Skin of body (tissue), 2 donors: Measurements from ENCODE around the gene APBB1. TPM values are rescaled to one million over a fixed set of nuclear protein-coding genes. Genes with fewer than 3 reads are reported as not detected.
"Not testable (repeated sequence)": the region's sequence is repeated elsewhere in the genome, so short reads cannot be mapped to it uniquely, and the experiment has no call there.

Source experiments
- DNase-seq: peaks from one replicate; lab custom pipeline; 2025; lab: John Stamatoyannopoulos, UW
- total RNA-seq: library from RNA; depleted of rRNA; stranded (reverse); fragments of >200 nt; gene quantifications from one replicate; pipeline ENCODE4 v1.2.3, GENCODE V29; 2014

The APBB1 gene
- total RNA-seq, 1 donor from 2014 or later: 16.5 TPM

DNA sequence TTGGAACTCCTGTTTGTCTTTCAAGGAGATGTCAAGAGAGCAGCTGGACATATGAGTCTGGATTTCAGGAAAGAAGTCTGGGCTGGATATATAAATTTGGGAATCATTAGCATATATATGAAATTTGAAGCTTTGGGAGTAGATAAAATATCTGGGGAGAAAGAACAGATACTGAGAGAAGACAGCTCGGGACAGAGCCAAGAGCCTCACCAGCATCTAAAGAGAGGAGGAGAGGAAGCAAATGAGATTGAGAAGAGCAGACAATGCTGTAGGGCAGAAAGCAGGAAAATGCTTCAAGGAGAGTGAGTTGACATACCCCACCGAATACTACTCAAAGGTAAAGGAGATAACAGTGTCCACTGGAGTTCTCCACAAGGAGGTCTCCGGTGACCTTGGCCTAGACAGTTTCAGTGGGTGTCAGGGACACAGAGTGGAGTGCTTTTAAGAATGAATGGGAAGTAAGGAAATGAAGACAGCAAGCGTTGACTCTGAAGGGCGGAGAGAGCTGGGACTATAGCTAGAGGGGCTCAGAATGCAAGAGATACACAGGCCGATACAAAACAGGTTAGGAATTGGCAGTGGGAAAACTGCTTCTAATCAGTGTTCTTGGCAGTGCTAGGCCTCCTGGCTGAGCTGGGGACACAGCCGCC lies 862 bp downstream of the APBB1 start:
- DNase-seq: no peak

GRCh38 chr11:6415797-6416196 lies 3.1 kb downstream of the APBB1 start:
- DNase-seq: no peak

- no peak for DNase-seq
Observed at GRCh38 chr11:6414874-6415328, 4.0 kb downstream of the APBB1 start.

GRCh38 chr11:6413791-6414201 lies 5.1 kb downstream of the APBB1 start:
- no peak for DNase-seq

DNA sequence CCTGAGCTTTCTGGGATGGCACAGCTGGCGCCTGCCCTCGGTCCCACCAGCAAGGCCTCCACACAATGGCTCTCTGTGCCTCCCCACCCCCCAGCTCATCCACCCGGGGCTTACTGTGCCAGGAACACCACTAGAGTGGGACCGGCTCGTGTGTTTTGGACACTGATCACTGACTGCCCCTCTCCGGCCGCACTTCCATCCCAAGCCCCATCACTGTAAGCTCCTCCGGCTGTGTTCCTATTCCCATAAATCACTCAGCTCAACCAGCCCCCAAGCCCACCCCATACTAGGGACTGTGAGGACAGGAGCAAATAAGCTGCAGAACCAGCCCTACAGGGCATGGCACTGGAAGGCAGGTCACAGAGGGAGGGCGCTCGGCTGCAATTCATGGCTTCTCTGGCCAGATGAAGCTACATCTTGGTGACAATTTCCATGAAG lies 7.3 kb downstream of the APBB1 start:
- DNase-seq: no peak

DNA sequence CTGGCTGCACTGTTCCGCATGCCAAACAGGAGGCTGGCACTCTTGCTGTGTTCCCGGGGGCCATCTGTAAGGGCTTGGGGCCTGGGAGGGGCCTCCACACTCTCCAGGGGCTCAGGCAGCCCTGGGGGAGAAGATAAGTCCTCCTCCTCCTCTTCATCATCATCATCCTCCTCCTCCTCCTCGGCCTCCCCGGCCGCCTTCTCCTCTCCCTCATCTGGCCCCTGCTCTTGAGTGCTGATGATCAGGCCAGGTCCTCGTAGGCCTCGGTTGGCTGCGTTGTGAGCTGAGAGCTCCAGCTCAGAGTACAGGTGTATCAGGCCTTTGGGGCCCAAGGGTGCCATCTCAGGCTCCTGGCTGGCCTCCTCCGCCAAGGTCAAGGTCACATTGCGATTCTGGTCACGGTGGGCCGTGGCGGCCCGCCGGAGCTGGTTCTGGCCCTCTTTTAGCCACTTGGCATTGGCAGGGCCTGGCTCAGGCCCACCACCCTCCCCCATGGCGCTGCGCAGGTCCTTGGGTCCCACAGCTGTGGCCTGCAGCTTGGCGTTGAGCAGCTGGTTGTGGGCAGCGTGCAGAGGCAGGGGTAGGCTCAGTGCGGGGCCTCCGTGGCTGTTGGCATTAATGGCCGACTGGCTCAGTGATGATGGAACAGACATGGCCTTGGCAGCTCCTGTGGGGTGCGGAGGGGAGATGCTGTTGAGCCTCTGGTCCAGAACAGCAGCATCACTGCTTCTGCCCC lies 8.0 kb downstream of the APBB1 start:
- no peak for DNase-seq

DNA sequence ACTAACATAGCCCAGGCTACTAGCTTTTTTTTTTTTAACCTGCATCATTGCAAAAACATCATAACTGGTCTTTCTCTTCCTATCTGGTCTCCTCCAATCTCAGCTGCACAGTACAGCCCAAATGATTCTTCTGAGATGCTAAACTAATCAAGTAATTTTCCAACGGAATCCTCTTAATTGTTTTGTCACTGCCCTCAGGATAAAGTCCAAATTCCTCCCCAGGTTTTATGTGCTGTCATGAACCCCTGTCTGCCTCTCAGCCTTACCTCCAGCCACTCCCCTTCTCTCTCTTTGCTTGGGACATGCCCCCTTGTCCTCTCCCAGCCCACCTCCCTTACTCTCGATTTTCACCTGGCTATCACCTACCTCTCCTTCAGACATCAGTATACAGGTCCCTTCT lies 12.5 kb downstream of the APBB1 start:
- no peak for DNase-seq

DNA sequence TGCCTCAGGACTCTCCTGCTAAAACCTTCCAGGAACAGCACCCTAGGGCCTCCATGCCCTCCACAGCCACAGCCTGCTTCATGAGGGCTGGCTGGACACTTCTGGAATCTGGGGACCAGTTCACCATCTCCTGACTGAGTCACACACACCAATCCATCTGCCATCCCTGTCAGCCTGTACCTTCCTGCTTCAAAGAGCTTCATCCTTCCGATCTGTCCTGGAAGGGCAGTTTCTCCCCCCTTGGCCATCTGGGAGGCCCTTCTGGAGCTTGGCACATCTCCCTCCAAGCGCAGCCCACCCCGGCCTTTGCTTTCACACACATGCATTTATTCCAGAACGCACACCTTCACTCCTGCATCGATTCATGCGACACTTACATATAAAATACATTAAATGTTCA lies 13.0 kb downstream of the APBB1 start:
- DNase-seq: no peak

GRCh38 chr11:6405052-6405667 lies 13.7 kb downstream of the APBB1 start:
- no peak for DNase-seq

DNA sequence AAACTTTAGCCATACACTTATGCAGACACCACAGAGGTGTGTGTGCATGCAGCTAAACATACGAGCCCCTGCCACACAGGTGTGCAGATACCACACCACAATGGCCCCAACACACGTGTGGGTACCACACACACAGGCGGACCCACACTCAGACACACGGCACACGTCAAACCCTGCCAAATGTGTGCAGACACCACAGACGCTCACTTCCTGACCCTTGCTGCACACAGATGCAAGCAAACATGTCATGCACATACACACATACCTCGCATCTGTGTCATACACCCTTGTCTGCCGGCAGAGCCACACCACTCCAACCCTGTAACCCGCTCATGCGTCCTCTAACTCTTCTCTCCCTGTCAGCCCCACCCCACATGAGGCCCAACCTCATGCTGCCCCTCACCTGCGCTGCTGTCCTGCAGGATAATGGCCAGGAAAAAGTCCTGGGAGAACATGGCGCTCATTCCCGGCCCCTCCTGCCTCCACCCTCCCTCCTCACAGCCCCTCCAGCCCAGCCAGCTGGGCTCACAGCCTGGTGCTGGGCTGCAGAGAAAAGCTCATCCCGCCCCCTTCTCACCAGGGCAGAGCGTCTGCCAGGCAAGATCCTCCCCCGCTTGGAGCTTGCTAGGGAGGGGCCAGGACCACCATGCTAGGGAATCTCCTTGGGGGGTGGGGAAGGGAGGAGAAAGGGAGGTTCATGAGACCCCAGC lies 14.4 kb downstream of the APBB1 start:
- no peak for DNase-seq

- DNase-seq: no peak
Observed at GRCh38 chr11:6403539-6403938, 15.4 kb downstream of the APBB1 start.

DNA sequence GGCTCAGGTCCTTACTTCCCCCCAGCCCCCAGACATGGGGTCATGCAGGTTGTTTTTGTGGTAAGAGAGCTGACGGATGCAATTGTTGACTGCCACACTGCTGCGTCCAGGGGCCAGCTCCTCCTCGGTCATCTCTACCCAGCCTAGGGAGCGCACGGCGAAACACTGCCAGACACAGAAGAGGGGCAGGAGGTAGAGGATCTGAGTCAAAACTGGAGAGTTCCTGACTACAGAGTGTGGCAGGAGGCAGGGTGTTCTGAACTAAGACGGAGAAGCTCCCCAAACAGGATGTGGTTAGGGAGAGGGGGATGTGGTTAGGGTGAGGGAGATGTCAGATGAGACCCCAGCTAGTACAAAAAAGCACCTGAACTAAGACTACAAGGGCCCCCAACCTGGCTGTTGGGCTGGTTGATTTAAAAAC lies 16.3 kb downstream of the APBB1 start:
- no peak for DNase-seq

GRCh38 chr11:6402061-6402470 lies 16.8 kb downstream of the APBB1 start:
- DNase-seq: no peak

- no peak for DNase-seq
Observed at GRCh38 chr11:6401464-6401863, 17.4 kb downstream of the APBB1 start.

DNA sequence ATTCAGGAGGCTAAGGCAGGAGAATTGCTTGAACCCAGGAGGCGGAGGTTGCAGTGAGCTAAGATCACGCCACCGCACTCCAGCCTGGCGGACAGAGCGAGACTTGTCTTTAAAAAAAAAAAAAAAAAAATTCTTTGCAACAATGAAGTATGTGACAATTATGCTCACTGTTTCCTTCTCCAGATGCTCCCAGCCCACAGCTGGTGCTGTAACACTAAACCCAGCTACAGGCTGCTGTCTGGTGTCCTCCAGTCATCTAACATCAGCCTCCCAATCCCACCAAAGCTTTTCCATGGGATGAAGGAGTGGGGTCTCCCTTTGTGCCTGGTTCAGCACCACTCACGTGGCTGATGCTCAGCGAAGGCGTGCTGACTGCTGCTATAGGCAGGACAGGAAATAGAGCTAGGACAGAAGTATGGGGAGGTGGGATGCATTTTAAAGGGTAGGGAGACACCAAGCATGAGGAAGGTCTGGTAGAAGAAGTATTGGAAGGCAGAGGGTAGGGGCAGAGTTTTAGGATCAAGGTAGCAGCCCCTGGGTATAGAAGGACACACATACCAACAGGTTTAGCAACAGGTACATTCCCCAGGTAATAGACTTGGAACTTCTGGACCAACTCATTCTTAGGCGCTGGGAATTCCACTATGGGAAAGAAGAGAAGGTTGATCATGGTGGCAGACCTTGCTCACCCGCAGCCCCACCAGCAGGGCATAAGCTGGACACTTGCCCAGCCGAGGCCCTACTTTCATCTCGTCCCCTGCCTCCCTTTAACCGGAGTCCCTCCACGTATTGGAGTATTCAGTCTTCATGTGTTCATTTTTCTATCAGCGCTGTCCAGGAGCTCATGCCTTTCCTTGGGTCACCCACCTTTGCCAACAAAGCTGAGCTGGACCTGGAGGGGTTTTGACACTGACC lies 18.2 kb downstream of the APBB1 start:
- no peak for DNase-seq

DNA sequence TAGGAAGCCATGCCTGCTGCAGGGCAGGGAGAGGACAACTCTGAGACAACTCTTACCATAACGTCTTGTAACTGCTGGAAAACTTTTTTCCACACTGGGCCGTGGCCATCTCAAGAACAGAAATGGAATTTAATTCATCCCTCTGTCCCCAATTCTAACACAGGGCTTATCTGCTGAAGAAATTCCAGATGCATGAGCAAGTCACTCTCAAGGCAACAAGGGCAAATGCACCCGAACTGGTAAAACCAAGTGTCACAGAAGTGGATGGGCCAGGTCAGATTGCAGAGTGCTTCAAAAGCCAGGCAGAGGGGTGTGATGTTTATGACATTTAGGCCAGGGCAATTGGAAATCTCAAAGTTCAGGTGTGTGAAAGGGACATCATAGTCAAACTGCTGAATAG lies 21.3 kb downstream of the APBB1 start:
- peak; percentile 40 for DNase-seq

GRCh38 chr11:6397156-6397555 lies 21.7 kb downstream of the APBB1 start:
- peak; percentile 47 for DNase-seq

DNA sequence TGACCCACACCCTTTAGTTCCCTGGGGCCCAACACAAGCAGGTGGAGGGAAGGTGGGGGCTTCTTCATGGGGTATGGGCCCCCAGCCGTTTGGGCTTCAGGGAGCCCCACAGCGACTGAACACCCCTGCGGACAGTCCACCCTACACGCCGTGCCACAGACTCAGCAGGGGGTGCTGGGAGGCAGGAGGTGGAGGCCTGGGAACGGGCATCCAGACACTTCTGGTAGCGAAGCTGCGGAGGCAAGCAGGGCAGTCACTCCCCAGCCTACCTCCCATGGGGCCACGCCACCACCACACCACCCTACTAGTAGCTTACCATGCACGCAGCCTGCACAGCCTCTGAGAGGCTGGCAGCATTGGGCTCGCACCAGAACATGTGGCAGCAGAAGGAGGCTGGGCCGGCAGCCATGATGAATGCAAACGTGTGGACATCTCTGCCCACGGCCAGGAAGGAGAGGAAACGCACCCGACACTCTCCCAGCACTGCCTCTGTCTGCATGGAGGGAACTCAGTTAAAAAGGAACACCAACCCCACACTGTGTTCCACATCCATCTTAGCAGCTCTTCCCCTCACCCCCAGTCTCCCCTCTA lies 23.3 kb downstream of the APBB1 start:
- DNase-seq: no peak

DNA sequence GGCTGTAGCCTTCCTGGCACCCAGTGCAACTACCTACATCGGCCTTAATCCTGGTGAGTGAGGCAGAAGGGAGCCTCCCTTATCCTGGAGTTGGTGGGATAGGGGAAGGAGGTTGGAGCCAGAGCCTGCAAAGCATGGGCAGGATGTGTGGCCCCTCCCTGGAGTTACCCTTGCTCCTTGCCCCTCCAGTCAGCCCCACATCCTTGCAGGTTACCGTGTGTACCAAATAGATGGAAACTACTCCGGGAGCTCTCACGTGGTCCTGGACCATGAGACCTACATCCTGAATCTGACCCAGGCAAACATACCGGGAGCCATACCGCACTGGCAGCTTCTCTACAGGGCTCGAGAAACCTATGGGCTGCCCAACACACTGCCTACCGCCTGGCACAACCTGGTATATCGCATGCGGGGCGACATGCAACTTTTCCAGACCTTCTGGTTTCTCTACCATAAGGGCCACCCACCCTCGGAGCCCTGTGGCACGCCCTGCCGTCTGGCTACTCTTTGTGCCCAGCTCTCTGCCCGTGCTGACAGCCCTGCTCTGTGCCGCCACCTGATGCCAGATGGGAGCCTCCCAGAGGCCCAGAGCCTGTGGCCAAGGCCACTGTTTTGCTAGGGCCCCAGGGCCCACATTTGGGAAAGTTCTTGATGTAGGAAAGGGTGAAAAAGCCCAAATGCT lies 24.8 kb downstream of the APBB1 start:
- no peak for DNase-seq

GRCh38 chr11:6392251-6392650 lies 26.6 kb downstream of the APBB1 start:
- DNase-seq: not testable (repeated sequence)
